ENCODE data around the gene PDHX.
"Not testable (repeated sequence)": the region's sequence is repeated elsewhere in the genome, so short reads cannot be mapped to it uniquely, and the experiment has no call there.

The PDHX gene

GRCh38 chr11:35028007-35028406 lies 111.6 kb downstream of the PDHX start:
- not testable (repeated sequence) for DNase-seq

- peak; percentile 69 to 79 for DNase-seq
These were observed 113.7 kb downstream of the PDHX start for GRCh38 chr11:35029979-35030682.

GRCh38 chr11:35030716-35031213 lies 114.3 kb downstream of the PDHX start:
- DNase-seq: peak; percentile 42 to 80

GRCh38 chr11:35031346-35031745 lies 114.9 kb downstream of the PDHX start:
- DNase-seq: no peak

- no peak for DNase-seq
These were observed 115.4 kb downstream of the PDHX start for GRCh38 chr11:35031867-35032266.

GRCh38 chr11:35033011-35033410 lies 116.6 kb downstream of the PDHX start:
- DNase-seq: no peak

GRCh38 chr11:35034401-35034800 lies 118.0 kb downstream of the PDHX start:
- no peak for DNase-seq

GRCh38 chr11:35035894-35036408 lies 119.5 kb downstream of the PDHX start:
- peak in 1 of 2 donors; percentile 60 for DNase-seq

- no peak for DNase-seq
These were observed 120.2 kb downstream of the PDHX start for GRCh38 chr11:35036639-35037038.

GRCh38 chr11:35038211-35038928 lies 122.0 kb downstream of the PDHX start:
- no peak for DNase-seq

GRCh38 chr11:35039076-35039475 lies 122.7 kb downstream of the PDHX start:
- DNase-seq: no peak

- peak; percentile 81 to 89 for DNase-seq
These were observed 124.0 kb downstream of the PDHX start for GRCh38 chr11:35040221-35040942.

- DNase-seq: no peak
These were observed 124.7 kb downstream of the PDHX start for GRCh38 chr11:35041070-35041554.

- DNase-seq: no peak
These were observed 125.8 kb downstream of the PDHX start for GRCh38 chr11:35042224-35042623.

- no peak for DNase-seq
These were observed 126.5 kb downstream of the PDHX start for GRCh38 chr11:35042913-35043312.

GRCh38 chr11:35043936-35044335 lies 127.5 kb downstream of the PDHX start:
- peak; percentile 45 for DNase-seq

GRCh38 chr11:35045236-35045820 lies 128.9 kb downstream of the PDHX start:
- peak; percentile 94 to 96 for DNase-seq

All from CD4-positive, alpha-beta T cell treated with Interleukin-4 for 1 hour (primary cell).